Fibroblast of pulmonary artery (primary cell): Measurements from ENCODE around the gene PCDHA1.
"Not testable (repeated sequence)": the region's sequence is repeated elsewhere in the genome, so short reads cannot be mapped to it uniquely, and the experiment has no call there.

Experiments used
- DNase-seq: peaks from one replicate; pipeline ENCODE4 v3.0.0-alpha.2; 2010; ENCODE audit warnings: low read depth
- H3K4me3 ChIP-seq: replicated peaks from 2 replicates; pipeline ENCODE4 v1.5.1; 2011; ENCODE audit warnings: low read depth, mild to moderate bottlenecking, control low read depth, low read length, moderate library complexity
- TF ChIP-seq, protein P1 (sequence below): IDR thresholded peaks from 2 replicates; pipeline ENCODE4 v1.5.1; 2011; ENCODE audit warnings: mild to moderate bottlenecking, control low read depth, low read length, inconsistent platforms; ENCODE audit errors: missing control alignments

The PCDHA1 gene

DNA sequence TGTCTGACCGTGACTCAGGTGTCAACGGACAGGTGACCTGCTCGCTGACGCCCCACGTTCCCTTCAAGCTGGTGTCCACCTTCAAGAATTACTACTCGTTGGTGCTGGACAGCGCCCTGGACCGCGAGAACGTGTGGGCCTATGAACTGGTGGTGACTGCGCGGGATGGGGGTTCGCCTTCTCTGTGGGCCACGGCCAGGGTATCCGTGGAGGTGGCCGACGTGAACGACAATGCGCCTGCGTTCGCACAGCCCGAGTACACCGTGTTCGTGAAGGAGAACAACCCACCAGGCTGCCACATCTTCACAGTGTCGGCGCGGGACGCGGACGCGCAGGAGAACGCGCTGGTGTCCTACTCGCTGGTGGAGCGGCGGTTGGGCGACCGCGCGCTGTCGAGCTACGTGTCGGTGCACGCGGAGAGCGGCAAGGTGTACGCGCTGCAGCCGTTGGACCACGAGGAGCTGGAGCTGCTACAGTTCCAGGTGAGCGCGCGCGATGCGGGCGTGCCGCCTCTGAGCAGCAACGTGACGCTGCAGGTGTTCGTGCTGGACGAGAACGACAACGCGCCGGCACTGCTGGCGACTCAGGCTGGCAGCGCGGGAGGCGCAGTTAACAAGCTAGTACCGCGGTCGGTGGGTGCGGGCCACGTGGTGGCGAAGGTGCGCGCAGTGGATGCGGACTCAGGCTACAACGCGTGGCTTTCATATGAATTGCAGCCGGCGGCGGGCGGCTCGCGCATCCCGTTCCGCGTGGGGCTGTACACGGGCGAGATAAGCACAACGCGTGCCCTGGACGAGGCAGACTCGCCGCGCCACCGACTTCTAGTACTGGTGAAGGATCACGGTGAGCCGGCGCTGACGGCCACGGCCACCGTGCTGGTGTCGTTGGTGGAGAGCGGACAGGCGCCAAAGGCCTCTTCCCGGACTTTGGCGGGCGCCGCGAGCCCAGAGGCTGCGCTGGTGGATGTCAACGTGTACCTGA lies 84.6 kb downstream of the PCDHA1 start:
- DNase-seq: no peak
- TF ChIP-seq, protein P1, sequence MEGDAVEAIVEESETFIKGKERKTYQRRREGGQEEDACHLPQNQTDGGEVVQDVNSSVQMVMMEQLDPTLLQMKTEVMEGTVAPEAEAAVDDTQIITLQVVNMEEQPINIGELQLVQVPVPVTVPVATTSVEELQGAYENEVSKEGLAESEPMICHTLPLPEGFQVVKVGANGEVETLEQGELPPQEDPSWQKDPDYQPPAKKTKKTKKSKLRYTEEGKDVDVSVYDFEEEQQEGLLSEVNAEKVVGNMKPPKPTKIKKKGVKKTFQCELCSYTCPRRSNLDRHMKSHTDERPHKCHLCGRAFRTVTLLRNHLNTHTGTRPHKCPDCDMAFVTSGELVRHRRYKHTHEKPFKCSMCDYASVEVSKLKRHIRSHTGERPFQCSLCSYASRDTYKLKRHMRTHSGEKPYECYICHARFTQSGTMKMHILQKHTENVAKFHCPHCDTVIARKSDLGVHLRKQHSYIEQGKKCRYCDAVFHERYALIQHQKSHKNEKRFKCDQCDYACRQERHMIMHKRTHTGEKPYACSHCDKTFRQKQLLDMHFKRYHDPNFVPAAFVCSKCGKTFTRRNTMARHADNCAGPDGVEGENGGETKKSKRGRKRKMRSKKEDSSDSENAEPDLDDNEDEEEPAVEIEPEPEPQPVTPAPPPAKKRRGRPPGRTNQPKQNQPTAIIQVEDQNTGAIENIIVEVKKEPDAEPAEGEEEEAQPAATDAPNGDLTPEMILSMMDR: no peak
- no peak overlapping the region for H3K4me3 ChIP-seq

GRCh38 chr5:140875085-140876065 lies 89.4 kb downstream of the PCDHA1 start, which contains the start of gene PCDHA12:
Gene PCDHA12, plus strand, starts transcription at chr5:140875308. Its CDS starts 165 bp downstream, at chr5:140875473.
- no peak for DNase-seq
- no peak within 1 kb of the TSS for H3K4me3 ChIP-seq
- TF ChIP-seq, protein P1: no peak

- H3K4me3 ChIP-seq, DNase-seq: not testable (repeated sequence)
Measured at GRCh38 chr5:140876541-140877261, 90.8 kb downstream of the PCDHA1 start.

DNA sequence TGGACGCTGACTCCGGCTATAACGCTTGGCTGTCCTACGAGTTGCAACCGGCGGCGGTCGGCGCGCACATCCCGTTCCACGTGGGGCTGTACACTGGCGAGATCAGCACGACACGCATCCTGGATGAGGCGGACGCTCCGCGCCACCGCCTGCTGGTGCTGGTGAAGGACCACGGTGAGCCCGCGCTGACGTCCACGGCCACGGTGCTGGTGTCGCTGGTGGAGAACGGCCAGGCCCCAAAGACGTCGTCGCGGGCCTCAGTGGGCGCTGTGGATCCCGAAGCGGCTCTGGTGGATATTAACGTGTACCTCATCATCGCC lies 91.3 kb downstream of the PCDHA1 start:
- TF ChIP-seq, protein P1: no peak
- DNase-seq: no peak
- H3K4me3 ChIP-seq: no peak overlapping the region

GRCh38 chr5:140881889-140882590 lies 96.1 kb downstream of the PCDHA1 start, which contains the start of gene PCDHA13:
Gene PCDHA13, plus strand, starts transcription at chr5:140882124. Its CDS starts 145 bp downstream, at chr5:140882269.
- peak; percentile 7 for DNase-seq
- TF ChIP-seq, protein P1: no peak
- no peak within 1 kb of the TSS for H3K4me3 ChIP-seq

DNA sequence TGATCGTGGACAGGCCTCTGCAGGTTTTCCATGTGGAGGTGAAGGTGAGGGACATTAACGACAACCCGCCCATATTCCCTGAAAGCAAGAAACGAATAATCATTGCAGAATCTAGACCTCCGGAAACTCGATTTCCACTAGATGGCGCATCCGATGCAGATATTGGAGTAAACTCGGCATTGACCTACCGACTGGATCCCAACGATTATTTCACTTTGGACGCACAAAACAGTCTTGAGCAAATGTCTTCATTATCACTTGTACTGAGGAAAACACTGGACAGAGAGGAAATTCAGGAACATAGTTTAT lies 96.6 kb downstream of the PCDHA1 start:
- DNase-seq: no peak
- no peak overlapping the region for H3K4me3 ChIP-seq
- TF ChIP-seq, protein P1: no peak
